Choroid plexus epithelial cell (primary cell): ENCODE results near the gene CTBP2.

ENCODE experiments used
- DNase-seq: peaks from one replicate; pipeline ENCODE4 v3.0.0-alpha.2; 2010; ENCODE audit warnings: low read depth
- H3K4me3 ChIP-seq: 2 replicates; pipeline ENCODE4 v1.5.1; 2011; ENCODE audit warnings: low read depth, mild to moderate bottlenecking, control low read depth, low read length, moderate library complexity
- CTCF ChIP-seq: conservative IDR thresholded peaks from 2 replicates; pipeline ENCODE4 v1.5.1; 2011; ENCODE audit warnings: low read depth, mild to moderate bottlenecking, control low read depth, inconsistent platforms, low read length, moderate library complexity

Gene CTBP2

GRCh38 chr10:125102246-125102645 is 58.1 kb downstream of the CTBP2 start:
- no peak for TF ChIP-seq CTCF
- H3K4me3 ChIP-seq: no peak overlapping the region
- DNase-seq: peak; percentile 86

GRCh38 chr10:125101581-125101980 is 58.8 kb downstream of the CTBP2 start:
- H3K4me3 ChIP-seq: no peak overlapping the region
- DNase-seq: no peak
- no peak for TF ChIP-seq CTCF

- H3K4me3 ChIP-seq: no peak overlapping the region
- no peak for DNase-seq
- TF ChIP-seq CTCF: no peak
Measured at GRCh38 chr10:125101049-125101448, 59.3 kb downstream of the CTBP2 start.

GRCh38 chr10:125097409-125098070 is 62.8 kb downstream of the CTBP2 start:
- no peak overlapping the region for H3K4me3 ChIP-seq
- no peak for DNase-seq
- no peak for TF ChIP-seq CTCF

GRCh38 chr10:125096975-125097374 is 63.4 kb downstream of the CTBP2 start:
- no peak overlapping the region for H3K4me3 ChIP-seq
- DNase-seq: no peak
- no peak for TF ChIP-seq CTCF

GRCh38 chr10:125096371-125096770 is 64.0 kb downstream of the CTBP2 start:
- TF ChIP-seq CTCF: no peak
- no peak overlapping the region for H3K4me3 ChIP-seq
- no peak for DNase-seq

GRCh38 chr10:125095776-125096175 is 64.6 kb downstream of the CTBP2 start:
- DNase-seq: no peak
- TF ChIP-seq CTCF: no peak
- no peak overlapping the region for H3K4me3 ChIP-seq
